Epidermal melanocyte (primary cell): Measurements from ENCODE around the gene XYLT1.

Experiments used
- DNase-seq: peaks from one replicate; pipeline ENCODE4 v3.0.0; 2011; ENCODE audit warnings: low spot score; ENCODE audit not compliant: insufficient read length

Gene XYLT1

DNA sequence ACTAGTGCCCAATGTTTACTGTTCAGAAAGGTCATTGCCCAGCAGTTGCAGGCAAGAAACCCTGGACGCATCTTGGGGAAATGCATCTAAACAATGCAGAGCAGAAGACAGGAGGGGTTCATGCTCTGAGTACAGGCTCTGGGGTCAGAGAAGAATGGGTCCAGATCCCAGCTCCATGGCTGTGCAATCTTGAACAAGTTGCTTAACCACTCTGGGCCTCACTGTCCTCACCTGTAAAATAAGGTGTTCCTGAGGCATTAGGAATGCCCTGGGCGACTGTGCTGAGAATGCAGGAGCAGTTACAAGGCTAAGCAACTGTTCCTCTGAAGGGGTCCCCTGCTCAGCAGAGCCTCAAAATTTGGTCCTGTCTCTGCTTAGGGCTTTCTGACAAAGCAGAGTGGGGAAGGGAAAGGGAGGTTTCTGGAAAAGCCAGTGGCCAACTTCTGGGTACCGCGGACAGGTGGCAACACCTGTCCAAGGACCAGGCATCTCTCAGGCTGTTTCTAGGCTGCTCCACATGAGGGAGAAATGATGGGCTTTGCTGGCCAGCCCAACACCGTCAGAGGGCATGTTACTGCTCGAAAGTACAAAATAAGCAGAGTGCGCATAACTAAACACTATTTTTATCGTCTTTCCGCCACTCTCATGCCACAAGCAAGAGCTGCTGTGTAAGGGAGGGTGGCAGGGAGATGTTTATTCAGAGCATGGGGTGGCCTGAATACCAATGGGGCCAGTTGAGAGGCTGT is 176.8 kb downstream of the XYLT1 start:
- DNase-seq, result no peak

DNA sequence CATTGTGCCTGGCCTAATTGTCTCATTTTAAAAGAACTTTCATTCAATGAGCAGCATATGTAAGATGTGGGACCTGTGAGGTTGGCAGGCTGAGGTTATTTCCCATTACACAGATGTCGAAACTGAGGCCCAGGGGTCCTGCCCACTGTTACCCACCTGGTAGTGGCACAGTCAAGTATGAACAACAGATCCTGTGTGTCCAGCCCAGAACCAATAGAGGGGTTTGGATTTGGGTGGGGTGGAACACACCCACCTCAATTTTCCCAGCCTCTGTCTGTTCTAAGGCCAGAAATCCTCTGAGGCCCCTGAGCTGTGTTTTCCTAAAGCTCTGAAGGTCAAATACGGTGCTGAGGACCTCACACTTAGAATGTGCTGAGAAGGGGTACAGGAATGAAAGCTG is 179.5 kb downstream of the XYLT1 start:
- no peak for DNase-seq

DNA sequence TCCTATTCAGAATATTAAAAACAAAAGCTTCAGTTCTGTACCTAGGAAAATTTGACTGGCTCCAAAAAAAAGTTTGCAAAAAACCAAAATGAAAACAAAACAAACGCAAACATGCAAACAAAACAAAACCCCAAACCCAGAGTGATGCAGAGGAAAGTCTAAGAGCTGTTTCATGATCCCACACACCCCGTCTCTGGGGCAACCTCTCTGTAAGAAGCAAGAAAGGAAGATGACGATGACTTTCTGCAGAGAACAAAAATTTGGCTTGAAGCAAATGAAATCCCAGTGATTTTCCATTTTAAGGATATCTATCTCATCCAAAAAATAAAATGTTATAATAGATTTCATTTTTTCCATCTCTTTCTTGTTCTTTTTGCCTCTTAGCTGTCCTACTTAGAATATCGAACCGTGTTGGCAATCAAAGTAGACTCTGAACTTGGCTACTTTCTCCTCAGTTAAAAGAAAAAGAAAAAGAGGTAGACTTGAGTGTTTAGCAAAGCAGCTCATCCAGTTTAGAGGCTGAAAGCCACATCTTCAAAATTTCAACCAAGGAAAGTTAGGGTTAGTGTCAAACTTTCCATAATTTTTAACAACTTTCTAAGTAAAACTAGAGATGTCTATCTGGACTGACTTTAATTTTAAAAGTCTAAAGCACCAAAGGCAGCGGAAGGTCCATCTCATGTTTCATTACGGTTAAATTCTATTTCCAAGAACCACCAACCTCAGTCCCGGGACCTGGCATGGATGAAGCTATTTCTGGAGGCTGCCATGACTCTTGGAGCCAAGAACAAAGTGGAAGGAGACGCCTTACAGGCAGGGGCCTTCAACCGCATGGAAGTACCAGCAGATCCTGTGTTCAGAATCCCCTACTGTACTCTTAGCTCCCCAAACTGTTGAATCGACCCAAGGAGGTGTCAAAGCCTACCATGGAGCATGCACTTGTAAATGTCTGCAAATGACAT is 180.8 kb downstream of the XYLT1 start:
- no peak for DNase-seq

DNA sequence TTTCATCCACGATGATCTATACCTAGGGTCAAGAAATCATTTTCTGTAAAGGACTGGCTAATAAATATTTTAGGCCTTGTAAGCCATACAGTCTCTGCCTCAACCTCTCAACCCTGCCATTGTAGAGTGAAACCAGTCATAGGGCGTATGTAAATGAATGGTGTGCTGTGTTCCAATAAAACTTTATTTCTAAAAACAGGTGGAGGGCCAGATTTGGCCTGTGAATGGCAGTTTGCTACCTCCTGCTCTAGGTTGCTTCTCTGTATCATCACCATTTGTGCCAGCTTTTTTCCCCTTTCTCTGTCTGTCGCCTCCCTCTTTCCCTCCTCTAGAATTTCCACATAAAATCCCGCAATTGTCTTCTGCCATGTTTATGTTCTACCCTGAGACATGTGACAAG is 181.7 kb downstream of the XYLT1 start:
- no peak for DNase-seq

DNA sequence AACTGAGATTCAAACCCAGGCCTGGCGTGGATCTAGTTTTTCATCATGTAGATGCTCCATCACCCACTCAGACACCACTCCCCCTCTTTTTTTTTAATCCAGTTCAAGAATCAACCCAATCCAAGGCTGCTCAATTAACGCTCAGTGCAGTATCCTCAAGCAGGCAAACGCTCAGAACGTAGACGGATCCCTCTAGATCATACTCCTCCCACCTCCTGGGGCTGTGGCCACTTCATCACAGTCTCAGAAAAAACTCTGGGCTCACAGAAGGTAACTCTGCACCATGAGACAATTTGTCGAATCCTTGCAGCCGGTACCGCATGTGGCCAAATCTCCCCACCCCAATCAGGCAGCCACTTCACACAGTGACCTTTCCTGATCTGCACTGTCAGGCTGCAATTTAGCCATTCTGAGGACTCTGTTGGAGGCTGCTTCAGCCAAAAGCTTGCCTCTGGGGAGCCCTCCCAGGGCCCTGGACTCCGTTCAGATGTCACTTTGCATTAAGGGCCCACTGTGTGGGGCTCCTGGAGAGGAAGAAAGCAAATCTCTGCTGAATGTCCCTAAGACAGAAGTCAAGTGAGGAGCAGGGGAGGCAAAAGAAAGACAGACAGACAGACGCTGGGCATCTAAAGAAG is 183.5 kb downstream of the XYLT1 start:
- no peak for DNase-seq

DNA sequence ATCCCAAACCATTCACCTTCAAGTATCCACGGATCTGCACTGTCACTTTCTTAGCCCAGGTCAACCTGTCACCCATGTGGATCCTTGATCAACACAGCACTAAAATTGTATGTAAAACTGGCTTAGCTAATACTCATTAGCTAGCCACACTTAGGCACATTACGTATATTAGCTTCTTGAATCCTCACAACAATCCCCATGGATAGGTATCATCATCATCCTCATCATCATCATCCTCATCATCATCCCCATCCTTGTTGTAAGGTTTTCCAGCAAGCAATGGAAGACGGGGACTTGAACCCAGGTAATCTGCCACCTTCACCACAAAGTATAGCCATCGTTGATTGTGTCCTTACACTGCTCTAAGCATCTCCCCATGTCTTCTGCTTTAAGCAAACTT is 184.3 kb downstream of the XYLT1 start:
- DNase-seq, result no peak

DNA sequence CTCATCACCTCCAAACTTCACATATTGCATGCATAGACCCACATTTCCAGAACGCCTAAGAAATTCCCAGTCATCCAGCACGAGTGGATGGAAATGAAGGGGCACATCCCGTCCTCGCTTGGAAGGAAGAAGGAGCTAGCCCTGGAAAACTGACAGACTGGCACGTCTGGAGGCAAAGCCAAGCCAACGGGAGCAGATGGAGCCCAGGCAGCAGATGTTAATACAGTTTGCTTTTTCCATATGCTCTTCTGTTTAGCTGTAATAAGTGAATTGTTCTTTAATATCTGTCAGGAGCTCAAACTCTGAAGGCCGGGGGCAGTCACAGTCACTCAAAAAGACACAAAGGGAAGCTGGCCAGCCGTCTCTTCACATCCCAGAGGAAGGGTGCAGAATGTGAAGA is 187.7 kb downstream of the XYLT1 start:
- no peak for DNase-seq

DNA sequence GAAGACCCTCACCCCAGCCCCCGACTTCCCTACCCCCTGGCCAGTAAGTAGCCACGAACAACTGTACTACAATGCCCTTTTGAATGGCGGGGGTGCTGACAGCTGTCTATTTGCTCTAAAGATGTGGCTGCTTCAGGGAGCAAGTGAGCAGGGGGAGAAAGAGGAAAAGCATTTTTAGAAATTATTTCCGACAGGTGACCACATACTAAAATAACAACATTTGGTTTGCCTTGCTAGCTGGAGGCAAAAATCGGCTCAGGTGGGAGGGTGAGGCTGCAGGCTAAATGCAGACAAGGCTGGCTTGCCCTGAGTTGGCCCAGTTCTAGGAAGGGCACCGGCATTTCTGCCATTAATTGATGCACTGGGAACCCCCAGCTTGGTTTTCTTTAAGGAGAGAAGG is 188.5 kb downstream of the XYLT1 start:
- DNase-seq, result no peak

DNA sequence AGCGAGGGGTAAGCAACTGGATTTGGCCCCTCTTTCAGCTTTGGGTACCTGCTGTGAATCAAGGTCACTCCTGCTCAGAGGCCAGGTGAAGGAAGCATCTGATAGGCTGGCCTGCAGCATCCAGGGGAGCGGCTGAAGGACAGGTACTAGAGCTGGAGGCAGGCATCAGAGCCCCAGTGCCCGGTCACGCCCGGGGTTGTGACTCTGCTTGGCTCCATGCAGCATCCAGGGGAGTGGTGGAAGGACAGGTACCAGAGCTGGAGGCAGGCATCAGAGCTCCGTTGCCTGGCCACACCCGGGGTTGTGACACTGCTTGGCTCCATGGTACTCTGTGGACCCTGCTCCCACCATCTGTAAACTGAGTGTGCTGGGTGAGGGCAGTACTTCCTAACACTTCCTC is 189.7 kb downstream of the XYLT1 start:
- no peak for DNase-seq

DNA sequence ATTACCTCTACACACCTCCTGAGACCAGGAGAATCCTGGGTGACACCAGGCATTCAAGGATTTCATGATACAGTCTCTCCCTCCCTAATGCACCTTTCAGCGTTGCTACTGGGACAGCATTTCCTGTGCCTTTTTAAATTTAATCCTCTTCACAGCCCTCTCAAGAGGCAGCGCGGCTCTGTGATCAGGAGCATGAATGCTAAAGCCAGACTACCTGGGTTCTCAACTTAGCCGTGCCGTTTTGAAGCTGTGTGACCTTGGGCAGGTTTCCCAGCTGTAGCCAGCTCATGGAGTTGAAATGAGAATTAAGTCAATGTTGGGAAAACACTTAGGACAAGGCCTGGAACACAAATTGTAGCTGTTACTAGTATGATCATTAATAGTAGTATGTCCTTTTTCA is 191.8 kb downstream of the XYLT1 start:
- no peak for DNase-seq

DNA sequence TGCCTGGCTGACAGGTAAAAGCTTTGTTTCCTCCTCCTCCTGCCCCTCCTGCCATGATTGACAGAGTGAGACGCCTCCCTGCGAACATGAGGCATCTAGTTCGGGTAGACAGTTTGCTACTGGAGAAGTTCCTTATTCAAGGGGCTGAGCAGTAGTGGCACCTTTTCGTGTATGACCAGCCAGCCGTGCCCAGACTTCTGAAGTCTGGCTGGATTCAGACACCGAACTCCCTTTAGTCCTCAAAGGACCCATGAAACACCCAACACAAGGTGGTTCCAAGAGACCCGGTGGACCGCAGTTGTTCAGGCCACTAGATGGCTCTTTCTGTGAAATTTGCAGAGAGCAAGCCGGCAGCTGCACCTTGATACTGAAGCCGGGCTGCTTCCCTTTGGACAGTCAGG is 192.8 kb downstream of the XYLT1 start:
- DNase-seq, result no peak

DNA sequence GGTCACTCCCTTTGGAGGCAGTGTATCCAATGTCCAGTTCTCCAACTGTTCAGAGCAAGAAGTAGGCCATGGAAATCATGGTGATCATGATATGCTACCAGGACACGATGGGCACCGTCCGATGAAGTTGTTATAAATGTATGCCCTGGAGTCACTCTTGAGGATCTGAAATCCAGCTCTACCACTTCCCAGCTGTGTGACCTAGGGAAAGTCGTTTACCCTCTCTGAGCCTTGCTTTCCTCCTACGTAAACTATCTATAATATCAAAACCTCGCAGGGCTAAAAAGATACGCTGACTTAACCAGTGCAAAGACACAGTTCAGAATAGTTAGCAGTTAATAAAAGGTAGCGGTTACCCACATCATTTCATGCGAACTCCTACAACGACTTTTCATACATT is 194.2 kb downstream of the XYLT1 start:
- DNase-seq, result no peak

DNA sequence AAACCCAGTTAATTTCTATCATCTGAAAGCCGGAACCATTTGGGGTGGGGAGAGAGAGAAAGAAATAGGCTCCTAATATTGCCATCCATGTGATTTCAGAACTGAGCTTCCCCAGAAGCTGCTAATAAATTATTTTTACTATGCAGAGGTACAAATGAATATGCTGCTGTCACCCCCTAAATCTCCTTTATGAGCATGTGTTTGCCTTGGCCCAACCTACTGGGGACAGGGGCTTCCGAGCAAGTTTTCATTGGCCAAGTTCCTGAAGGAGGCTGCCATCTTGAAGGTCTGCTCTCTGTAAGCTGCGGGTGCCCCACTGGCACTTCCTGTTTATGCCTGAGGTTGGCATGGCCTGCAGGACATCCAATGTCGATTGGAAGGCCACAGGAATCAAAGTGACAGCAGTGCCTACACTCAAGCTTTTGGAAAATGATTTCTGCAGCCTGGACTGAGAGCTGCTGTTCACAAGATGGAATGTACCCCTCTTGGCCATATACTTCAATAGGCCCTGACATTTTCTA is 194.7 kb downstream of the XYLT1 start:
- no peak for DNase-seq

DNA sequence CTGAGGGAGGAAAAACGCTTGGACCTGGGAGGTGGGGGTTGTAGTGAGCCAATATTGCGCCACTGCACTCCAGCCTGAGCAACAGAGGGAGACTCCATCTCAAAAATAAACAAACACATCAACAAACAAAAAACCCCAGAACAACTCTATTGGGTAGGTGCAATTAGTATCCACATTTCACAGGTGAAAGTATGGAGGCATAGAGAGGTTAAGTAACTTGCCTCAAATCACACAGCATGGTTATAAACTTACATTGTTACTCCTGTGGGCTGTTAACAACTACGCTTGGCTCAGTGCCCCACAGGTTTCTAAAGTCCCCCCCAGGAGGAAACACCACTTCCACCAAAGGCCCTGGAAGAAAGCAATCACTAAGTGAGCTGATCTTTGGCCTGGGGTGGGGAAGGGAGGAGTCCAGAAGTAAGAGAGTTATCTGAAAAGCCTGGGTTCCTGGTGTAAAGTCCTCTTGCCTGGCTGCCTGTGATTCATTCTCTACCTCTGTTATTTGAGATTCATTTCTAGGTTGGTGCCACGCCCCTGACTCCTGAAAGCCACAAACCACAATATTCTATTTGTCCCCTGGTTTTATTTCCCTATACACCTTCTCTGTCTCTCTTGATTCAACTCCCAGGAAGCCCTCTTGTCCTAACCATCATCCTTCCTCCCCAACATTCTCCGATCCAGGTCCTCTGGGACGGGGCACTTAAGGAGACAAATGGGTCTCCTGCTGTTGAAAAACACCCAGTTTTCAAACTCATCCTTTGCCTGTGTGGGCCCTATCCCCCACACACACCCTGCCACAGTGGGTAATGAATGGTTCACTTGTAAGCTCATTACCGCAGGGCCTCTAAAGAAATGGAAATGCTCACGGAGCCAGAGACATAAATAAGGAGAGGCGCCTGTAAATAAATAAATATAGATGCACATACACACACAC is 195.4 kb downstream of the XYLT1 start:
- no peak for DNase-seq

DNA sequence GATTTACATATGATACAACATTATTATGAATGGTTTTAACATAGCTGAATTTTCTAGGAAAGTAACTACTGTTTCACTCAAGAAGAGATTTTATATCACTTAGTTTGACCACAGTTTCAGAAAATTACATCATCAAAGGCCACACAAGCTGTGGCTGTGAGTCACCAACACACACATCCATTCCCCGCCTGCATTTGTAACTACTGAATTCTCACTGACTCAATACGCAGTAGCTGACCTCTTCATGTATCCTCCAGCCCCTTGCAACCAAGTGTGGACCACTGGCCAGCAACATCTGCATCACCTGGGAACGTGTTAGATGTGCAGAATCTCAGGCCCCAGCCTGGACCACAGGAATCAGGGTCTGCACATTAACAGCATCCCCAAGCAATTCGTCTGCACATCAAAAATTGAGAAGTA is 197.6 kb downstream of the XYLT1 start:
- DNase-seq, result no peak

DNA sequence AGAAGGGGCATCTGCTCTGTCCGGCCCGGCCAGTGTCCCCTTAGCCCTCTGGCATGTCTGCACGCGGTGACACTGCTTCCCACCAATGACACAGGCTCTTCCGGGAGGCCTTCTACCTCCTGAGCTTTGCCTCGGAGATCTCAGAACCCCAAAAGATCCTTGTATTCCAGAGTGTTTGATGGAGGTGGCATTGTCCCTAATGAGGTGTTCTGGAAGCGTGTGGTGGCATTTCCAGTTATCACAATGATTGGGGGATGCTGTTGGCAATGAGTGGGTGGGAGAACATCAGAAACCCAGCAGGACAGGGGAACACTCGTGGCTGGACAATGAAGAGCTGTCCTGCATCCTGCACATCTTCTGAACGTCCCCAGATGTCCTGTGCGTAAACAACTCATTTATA is 198.0 kb downstream of the XYLT1 start:
- DNase-seq, result no peak

DNA sequence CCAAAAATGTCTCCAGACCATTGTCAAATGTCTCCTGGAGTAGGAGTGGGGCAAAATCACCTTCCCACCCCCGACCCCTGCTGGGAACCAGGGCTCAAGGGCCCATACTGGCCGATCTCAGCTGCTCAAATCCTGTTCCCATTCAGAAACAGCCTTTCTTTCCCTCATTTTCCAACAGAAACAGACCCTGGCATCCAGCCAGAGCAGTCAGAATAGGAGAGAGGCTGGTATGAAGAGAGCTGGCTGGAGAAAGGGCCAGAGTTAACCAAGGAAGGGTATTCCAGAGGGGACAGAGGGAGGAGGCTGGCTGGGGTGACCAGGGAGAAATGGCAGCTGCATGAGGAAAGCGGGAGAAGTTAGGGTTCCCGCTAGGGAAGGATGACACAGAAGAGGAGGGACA is 199.1 kb downstream of the XYLT1 start:
- no peak for DNase-seq

DNA sequence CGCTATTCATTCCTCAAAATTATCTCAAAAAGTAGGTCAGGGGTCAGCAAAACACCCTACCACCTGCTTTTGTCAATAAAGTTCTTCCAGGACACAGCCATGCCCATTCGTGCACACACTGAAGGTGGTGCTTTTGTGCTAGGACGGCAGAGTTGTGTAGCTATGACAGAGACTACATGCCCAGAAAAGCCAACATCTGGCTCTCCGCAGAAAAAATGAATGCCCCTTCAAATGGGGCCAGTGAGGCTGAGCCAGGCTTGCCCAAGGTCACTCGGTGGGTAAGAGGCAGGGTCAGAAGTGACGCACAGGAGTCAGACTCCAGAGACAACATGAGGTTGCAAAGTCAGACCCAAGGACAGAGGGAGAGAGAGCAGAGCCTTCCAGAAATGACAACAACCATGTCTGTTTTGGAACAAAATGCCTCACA is 200.1 kb downstream of the XYLT1 start:
- DNase-seq, result no peak

DNA sequence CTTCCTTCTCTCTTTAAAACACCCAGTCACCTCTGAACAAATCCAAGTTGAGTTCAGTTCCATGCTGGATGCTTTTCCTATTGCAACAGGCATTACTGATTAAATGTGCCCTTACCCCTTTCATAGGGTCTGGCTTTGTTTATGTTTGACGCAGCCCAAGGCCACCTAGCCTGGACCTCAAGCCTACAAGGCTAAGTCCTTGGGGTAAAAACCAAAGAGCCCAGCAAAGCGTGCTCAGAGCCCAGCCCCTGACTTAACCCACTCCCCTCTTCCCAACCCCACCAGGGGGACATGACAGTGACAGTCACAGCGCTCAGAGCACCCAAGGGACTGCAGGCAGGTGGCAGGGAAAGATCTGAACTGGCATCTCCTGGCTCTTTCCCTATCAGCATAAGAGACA is 200.6 kb downstream of the XYLT1 start:
- no peak for DNase-seq

DNA sequence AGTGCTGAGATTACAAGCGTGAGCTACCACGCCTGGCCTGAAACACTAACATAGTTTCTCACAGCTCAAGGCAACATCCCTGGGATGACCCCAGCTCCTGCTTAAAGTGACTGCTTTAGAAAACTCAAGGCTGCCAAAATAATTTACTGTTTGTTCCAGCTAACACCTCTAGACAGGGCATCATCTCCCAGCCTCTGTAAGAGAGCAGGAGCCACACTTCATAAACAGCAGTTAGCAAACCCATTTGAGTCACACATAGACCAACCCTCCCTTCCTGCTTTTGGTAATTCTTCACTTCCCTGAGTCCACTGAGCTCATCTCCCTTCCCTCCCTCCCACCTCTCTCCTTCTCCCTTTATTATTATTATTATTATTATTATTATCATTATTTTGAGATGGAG is 201.3 kb downstream of the XYLT1 start:
- DNase-seq, result no peak
